Panc1 (cell line): Measurements from ENCODE around the gene TGIF2. TPM values are rescaled to one million over a fixed set of nuclear protein-coding genes. Genes with fewer than 3 reads are reported as not detected.
A peak's percentile ranks its signal among the peaks of the same experiment; 100 is the strongest.

Source experiments
- ATAC-seq: fragments of 200-7000 bp; cut with Tn5 transposase; 2 replicates; pipeline ENCODE4 v1.9.1; 2020; ENCODE audit warnings: mild to moderate bottlenecking, moderate library complexity
- BruUV-seq: library from RNA; stranded (reverse); fragments of 400-500 nt; replicated peaks from 2 replicates; lab custom pipeline; 2021; lab: Mats Ljungman, UMichigan
- CTCF ChIA-PET: fragments of 300-600 bp; sonication (Branson Sonifier 250); formaldehyde crosslinking; loops from one replicate; lab custom pipeline; 2022; ENCODE audit warnings: antibody characterized with exemption; lab: Charles Lee
- POLR2A ChIA-PET: fragments of 300-600 bp; sonication (Branson Sonifier 250); formaldehyde crosslinking; loops from one replicate; lab custom pipeline; 2022; ENCODE audit warnings: antibody characterized with exemption; lab: Charles Lee
- DNase-seq: peaks from one replicate; pipeline ENCODE4 v3.0.0-alpha.2; 2010; ENCODE audit warnings: low read depth, low spot score
- H3K27ac ChIP-seq: 2 replicates; pipeline ENCODE4 v1.5.1; 2011; ENCODE audit warnings: mild to moderate bottlenecking, low read length, inconsistent platforms
- H3K27me3 ChIP-seq: fragments of 200-500 bp; sonication (Bioruptor generic); 2 replicates; pipeline ENCODE4 v1.6.0; 2014; ENCODE audit warnings: low read length, inconsistent platforms; ENCODE audit not compliant: control insufficient read depth, insufficient read depth
- H3K36me3 ChIP-seq: fragments of 200-500 bp; sonication (Bioruptor generic); 2 replicates; pipeline ENCODE4 v1.5.1; 2014; ENCODE audit warnings: inconsistent platforms, mild to moderate bottlenecking, low read length, moderate library complexity; ENCODE audit not compliant: control insufficient read depth, insufficient read depth
- H3K4me1 ChIP-seq: 2 replicates; pipeline ENCODE4 v1.5.1; 2011; ENCODE audit warnings: inconsistent platforms, mild to moderate bottlenecking, low read length, moderate library complexity; ENCODE audit not compliant: control insufficient read depth, insufficient read depth
- H3K4me3 ChIP-seq, 2 experiments: 2 replicates each; pipeline ENCODE4 v1.5.1; 2011 to 2012; ENCODE audit warnings: low read depth in 2 of 2, low read length in 2 of 2, mild to moderate bottlenecking in 2 of 2, inconsistent platforms in 1 of 2, moderate library complexity in 1 of 2
- H3K9me3 ChIP-seq: fragments of 200-500 bp; sonication (Bioruptor generic); 2 replicates; pipeline ENCODE4 v1.5.1; 2014; ENCODE audit warnings: low read depth, mild to moderate bottlenecking, inconsistent platforms, low read length, moderate library complexity; ENCODE audit not compliant: control insufficient read depth, insufficient read depth
- POLR2AphosphoS5 ChIP-seq: IDR thresholded peaks from 2 replicates; pipeline ENCODE4 v1.6.1; 2012; ENCODE audit warnings: mild to moderate bottlenecking, low read depth, low read length, moderate library complexity
- REST ChIP-seq, 2 experiments: IDR thresholded peaks; 2 replicates each; pipeline ENCODE4 v1.6.1; 2011 to 2012; ENCODE audit warnings: low read depth in 2 of 2, control low read depth in 1 of 2, low read length in 1 of 2, mild to moderate bottlenecking in 1 of 2, moderate library complexity in 1 of 2; ENCODE audit not compliant: insufficient read depth in 1 of 2
- SIN3A ChIP-seq: IDR thresholded peaks from 2 replicates; pipeline ENCODE4 v1.6.1; 2012; ENCODE audit warnings: low read depth, mild to moderate bottlenecking, low read length, moderate library complexity, borderline replicate concordance; ENCODE audit not compliant: insufficient read depth
- TCF7L2 ChIP-seq: IDR thresholded peaks from 2 replicates; pipeline ENCODE4 v1.6.1; 2011; ENCODE audit warnings: mild to moderate bottlenecking, low read depth, low read length, inconsistent platforms
- in situ Hi-C: cut with HindIII; loops from 2 replicates; pipeline ENCODE4 v1.10.0; 2016; ENCODE audit warnings: low sequenced_read_pairs, low pct_unique_long_range_greater_than_20kb
- intact Hi-C: fragments of 100-400 bp; cut with micrococcal nuclease; formaldehyde crosslinking; loops from one replicate; pipeline ENCODE4 v1.10.0; 2022; ENCODE audit not compliant: unreplicated experiment
- total RNA-seq: library from RNA; stranded (reverse); gene quantifications from one replicate; pipeline ENCODE4 v1.2.1, GENCODE V29; 2021; ENCODE audit not compliant: unreplicated experiment
- TF ChIP-seq, protein P1 (sequence below): fragments of 450-650 bp; IDR thresholded peaks from 2 replicates; pipeline ENCODE4 v1.5.1; 2017; ENCODE audit warnings: mild to moderate bottlenecking

Gene TGIF2
- total RNA-seq, 1 experiment from 2014 or later, result 18.0 TPM

- H3K9me3 ChIP-seq, result no peaks in the 10 kb centered on the region
- intact Hi-C loops, result no loop called here
- H3K4me1 ChIP-seq, result no peaks in the 10 kb centered on the region
- H3K4me3 ChIP-seq, result no peak overlapping the region
- no peaks in the 10 kb centered on the region for H3K27me3 ChIP-seq
- in situ Hi-C loops, result no loop called here
- BruUV-seq, result no TSS peak
- H3K27ac ChIP-seq, result no peak overlapping the region
- no peak for ATAC-seq
- peaks cover 2% of the 10 kb centered on the region; the same call in 1 of the 2 replicates for H3K36me3 ChIP-seq
- TF ChIP-seq SIN3A (no peak), POLR2AphosphoS5 (no peak), TCF7L2 (no peak), REST (IDR thresholded peaks at IDR 0.05; ENCODE audit: insufficient read depth in 1 of 2, low read depth in 2 of 2, low read length in 1 of 2) (no peak)
- TF ChIP-seq, protein P1, sequence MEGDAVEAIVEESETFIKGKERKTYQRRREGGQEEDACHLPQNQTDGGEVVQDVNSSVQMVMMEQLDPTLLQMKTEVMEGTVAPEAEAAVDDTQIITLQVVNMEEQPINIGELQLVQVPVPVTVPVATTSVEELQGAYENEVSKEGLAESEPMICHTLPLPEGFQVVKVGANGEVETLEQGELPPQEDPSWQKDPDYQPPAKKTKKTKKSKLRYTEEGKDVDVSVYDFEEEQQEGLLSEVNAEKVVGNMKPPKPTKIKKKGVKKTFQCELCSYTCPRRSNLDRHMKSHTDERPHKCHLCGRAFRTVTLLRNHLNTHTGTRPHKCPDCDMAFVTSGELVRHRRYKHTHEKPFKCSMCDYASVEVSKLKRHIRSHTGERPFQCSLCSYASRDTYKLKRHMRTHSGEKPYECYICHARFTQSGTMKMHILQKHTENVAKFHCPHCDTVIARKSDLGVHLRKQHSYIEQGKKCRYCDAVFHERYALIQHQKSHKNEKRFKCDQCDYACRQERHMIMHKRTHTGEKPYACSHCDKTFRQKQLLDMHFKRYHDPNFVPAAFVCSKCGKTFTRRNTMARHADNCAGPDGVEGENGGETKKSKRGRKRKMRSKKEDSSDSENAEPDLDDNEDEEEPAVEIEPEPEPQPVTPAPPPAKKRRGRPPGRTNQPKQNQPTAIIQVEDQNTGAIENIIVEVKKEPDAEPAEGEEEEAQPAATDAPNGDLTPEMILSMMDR, result no peak
- POLR2A ChIA-PET, result interaction anchor here (0.6 kb wide), 1 partner anchor 24 kb away, joined by 3 read pairs; no protein-coding TSS in a partner anchor
- CTCF ChIA-PET, result no interaction called here
- no peak for DNase-seq
These were observed 46.8 kb upstream of the TGIF2 start for GRCh38 chr20:36526521-36527011.

DNA sequence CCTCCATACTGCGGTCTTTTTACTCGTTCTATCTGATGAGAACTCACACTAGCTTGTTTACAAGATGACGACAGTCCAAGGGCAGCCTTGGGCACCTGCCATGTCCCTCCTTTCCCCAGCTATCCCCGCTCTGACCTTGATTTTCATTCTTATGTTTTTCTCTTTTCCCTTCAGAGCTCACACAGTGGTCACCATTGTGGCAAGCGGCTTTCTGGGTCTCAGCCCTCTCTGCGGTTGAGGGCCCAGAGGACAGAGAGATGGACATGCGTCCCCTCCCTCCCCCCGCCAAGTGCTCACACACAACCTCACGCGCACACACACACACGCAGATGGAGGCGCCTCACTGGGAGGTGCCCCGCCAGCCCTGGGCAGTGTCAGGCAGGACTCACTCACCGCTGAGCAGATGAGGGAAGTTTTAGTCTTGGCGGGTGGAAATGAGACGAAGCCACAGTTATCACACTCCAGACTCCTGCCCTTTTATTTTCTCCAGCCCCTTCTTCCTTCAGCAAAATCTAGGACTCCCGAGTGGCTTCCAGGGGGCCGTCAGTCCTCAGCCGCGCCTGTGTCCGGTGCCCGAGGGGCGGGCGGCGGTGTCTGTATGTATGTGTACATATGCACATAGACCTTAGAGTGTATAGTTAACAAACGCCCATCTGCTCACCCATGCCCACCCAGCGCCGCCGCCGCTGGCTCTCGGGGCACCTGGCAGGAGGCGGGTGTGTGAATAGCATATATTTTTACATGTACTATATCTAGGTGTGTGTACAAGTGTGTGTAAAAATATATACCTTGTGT lies 45.9 kb upstream of the TGIF2 start:
- H3K27ac ChIP-seq, result no peak overlapping the region
- no peaks in the 10 kb centered on the region for H3K27me3 ChIP-seq
- no peak overlapping the region for H3K4me3 ChIP-seq
- no peaks in the 10 kb centered on the region for H3K4me1 ChIP-seq
- BruUV-seq, result TSS peak; percentile 94
- ChIA-PET POLR2A (interaction anchor here (0.6 kb wide), 1 partner anchor 23 kb away, joined by 3 read pairs; no protein-coding TSS in a partner anchor), CTCF (no interaction called here)
- in situ Hi-C loops, result no loop called here
- peaks cover 2% of the 10 kb centered on the region; the same call in 1 of the 2 replicates for H3K36me3 ChIP-seq
- H3K9me3 ChIP-seq, result no peaks in the 10 kb centered on the region
- intact Hi-C loops, result no loop called here
- ATAC-seq, result no peak
- no peak for DNase-seq
- TF ChIP-seq REST (IDR thresholded peaks at IDR 0.05; ENCODE audit: insufficient read depth in 1 of 2, low read depth in 2 of 2, low read length in 1 of 2) (no peak), SIN3A (no peak), TCF7L2 (no peak), POLR2AphosphoS5 (no peak)
- TF ChIP-seq, protein P1, result no peak
